AG04450 (cell line): ENCODE measurements around the gene BTF3. TPM values are rescaled to one million over a fixed set of nuclear protein-coding genes. Genes with fewer than 3 reads are reported as not detected.

Experiments
- CTCF ChIA-PET: fragments of 300-600, 350-600 bp; formaldehyde crosslinking; extraction: SDS; loops from one replicate; lab custom pipeline; 2022; ENCODE audit warnings: antibody characterized with exemption, inconsistent platforms; lab: Charles Lee
- POLR2A ChIA-PET: fragments of 350-600 bp; formaldehyde crosslinking; extraction: SDS; loops from one replicate; lab custom pipeline; 2021; ENCODE audit warnings: antibody characterized with exemption, inconsistent platforms; lab: Yijun Ruan, JAX
- DNase-seq: peaks from one replicate; pipeline ENCODE4 v3.0.0-alpha.2; 2011; ENCODE audit warnings: low read depth, low spot score
- H3K27ac ChIP-seq: one replicate; pipeline ENCODE4 v1.5.1; 2012; ENCODE audit warnings: low read depth, low read length, control low read depth
- H3K27me3 ChIP-seq: one replicate; pipeline ENCODE4 v1.6.0; 2012; ENCODE audit warnings: low read length; ENCODE audit not compliant: control insufficient read depth, insufficient read depth
- H3K4me3 ChIP-seq: 2 replicates; pipeline ENCODE4 v1.5.1; 2011; ENCODE audit warnings: mild to moderate bottlenecking, low read depth, low read length, control low read depth
- H3K9me3 ChIP-seq: 2 replicates; pipeline ENCODE4 v1.5.1; 2012; ENCODE audit warnings: low read length; ENCODE audit not compliant: control insufficient read depth, insufficient read depth
- polyA plus RNA-seq: library from polyadenylated mRNA; depleted of rRNA; stranded (reverse); fragments of >200 nt; gene quantifications from 2 replicates; pipeline ENCODE4 v1.2.3, GENCODE V29; 2011
- TF ChIP-seq, protein P1 (sequence below): IDR thresholded peaks from 2 replicates; pipeline ENCODE4 v1.5.1; 2011; ENCODE audit warnings: low read depth, low read length, control low read depth, inconsistent platforms

The BTF3 gene
- polyA plus RNA-seq, 1 experiment: 755 TPM

DNA sequence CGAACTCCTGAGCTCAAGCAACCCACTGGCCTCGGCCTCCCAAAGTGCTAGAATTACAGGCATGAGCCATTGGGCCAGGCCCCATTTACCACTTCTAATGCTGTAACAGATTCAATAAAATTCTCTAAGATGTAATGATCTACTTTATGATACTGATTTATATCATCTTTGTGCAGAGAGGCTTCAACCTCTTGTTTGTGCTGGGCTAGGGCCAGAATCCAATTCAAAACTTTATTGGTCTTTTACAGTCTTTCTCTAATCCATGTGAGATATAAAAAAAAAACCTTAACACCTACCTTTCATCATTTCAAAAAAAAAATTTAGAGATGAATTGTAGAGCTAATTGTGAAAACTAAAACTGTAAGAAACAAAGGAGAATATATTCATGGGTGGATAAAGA, 8.2 kb upstream of the BTF3 start:
- Histone ChIP-seq H3K9me3 (no peaks in the 10 kb centered on the region), H3K4me3 (no peak overlapping the region), H3K27ac (no peak overlapping the region), H3K27me3 (peaks cover 2% of the 10 kb centered on the region)
- POLR2A ChIA-PET: no interaction called here
- TF ChIP-seq, protein P1, sequence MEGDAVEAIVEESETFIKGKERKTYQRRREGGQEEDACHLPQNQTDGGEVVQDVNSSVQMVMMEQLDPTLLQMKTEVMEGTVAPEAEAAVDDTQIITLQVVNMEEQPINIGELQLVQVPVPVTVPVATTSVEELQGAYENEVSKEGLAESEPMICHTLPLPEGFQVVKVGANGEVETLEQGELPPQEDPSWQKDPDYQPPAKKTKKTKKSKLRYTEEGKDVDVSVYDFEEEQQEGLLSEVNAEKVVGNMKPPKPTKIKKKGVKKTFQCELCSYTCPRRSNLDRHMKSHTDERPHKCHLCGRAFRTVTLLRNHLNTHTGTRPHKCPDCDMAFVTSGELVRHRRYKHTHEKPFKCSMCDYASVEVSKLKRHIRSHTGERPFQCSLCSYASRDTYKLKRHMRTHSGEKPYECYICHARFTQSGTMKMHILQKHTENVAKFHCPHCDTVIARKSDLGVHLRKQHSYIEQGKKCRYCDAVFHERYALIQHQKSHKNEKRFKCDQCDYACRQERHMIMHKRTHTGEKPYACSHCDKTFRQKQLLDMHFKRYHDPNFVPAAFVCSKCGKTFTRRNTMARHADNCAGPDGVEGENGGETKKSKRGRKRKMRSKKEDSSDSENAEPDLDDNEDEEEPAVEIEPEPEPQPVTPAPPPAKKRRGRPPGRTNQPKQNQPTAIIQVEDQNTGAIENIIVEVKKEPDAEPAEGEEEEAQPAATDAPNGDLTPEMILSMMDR: no peak
- CTCF ChIA-PET: interaction anchor here (1.8 kb wide), 1 partner anchor 35 kb away, joined by 4 read pairs; no protein-coding TSS in a partner anchor
- no peak for DNase-seq

DNA sequence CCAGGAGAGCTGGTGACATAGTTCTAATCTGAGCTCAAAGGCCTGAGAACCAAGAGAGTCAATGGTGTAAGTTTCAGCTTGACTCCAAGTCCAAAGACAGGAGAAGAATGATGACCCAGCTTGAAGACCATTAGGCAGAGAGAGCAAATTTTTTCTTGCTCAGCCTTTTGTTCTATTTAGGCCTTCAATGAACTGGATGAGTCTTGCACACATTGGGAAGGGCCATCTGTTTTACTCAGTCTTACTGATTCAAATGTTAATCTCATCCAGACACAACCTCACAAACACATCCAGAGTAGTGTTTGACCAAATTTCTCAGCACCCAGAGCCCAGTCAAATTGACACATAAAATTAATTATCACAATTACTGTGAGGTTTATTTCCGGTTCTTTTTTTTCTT, 7.1 kb upstream of the BTF3 start:
- TF ChIP-seq, protein P1: no peak
- no peak for DNase-seq
- no peak overlapping the region for H3K27ac ChIP-seq
- CTCF ChIA-PET: interaction anchor here (0.9 to 1.8 kb wide), 2 partner anchors 9 to 36 kb away, joined by 3 to 4 read pairs; no protein-coding TSS in a partner anchor
- H3K4me3 ChIP-seq: no peak overlapping the region
- POLR2A ChIA-PET: no interaction called here
- H3K9me3 ChIP-seq: no peaks in the 10 kb centered on the region
- H3K27me3 ChIP-seq: peaks cover 2% of the 10 kb centered on the region

DNA sequence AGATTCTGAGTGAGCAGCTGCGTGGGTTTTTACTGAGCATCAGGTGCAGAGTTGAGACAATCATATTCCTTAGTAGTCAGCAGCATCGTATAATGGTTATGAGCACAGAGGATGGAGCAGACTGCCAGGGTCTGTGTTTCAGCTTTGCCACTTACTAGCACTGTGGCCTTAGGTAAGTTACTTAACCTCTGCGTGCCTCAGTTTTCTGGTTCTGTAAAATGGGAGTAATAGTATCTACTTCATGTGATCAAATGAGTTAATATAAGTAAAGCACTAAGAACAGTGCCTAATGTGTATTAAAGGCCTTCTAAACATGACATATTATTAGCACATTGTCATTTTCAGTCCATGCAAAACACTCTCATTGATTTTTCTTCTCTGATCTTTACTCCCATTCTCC, 4.8 kb upstream of the BTF3 start:
- CTCF ChIA-PET: no interaction called here
- H3K9me3 ChIP-seq: no peaks in the 10 kb centered on the region; the same call in 1 of the 2 replicates
- H3K27me3 ChIP-seq: no peaks in the 10 kb centered on the region
- no peak overlapping the region for H3K4me3 ChIP-seq
- DNase-seq: no peak
- no peak overlapping the region for H3K27ac ChIP-seq
- POLR2A ChIA-PET: no interaction called here
- TF ChIP-seq, protein P1: no peak

DNA sequence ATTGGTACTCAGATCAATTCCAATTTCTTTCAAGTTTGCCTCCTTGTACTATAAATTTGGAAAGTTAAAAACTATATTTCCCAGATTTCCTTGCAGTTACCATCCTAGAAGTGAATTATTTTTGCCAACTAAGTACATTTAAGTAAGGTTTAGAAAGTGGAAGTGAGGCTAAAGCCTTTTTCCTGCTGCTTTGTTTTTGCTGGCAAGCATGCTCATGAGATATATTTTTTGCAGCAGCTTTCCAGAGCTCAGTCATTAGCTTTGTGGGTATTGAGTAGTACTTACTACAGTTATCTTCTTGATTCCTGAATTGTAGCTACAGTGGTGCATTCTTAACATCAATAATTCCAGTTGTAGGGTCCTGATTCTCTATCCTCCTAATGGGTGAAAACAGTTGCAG, 3.5 kb upstream of the BTF3 start:
- H3K9me3 ChIP-seq: no peaks in the 10 kb centered on the region; the same call in 1 of the 2 replicates
- CTCF ChIA-PET: interaction anchor here (1.1 kb wide), 1 partner anchor 279 kb away, joined by 9 read pairs; no protein-coding TSS in a partner anchor
- POLR2A ChIA-PET: no interaction called here
- DNase-seq: no peak
- no peak overlapping the region for H3K4me3 ChIP-seq
- H3K27me3 ChIP-seq: no peaks in the 10 kb centered on the region
- TF ChIP-seq, protein P1: no peak
- H3K27ac ChIP-seq: no peak overlapping the region

DNA sequence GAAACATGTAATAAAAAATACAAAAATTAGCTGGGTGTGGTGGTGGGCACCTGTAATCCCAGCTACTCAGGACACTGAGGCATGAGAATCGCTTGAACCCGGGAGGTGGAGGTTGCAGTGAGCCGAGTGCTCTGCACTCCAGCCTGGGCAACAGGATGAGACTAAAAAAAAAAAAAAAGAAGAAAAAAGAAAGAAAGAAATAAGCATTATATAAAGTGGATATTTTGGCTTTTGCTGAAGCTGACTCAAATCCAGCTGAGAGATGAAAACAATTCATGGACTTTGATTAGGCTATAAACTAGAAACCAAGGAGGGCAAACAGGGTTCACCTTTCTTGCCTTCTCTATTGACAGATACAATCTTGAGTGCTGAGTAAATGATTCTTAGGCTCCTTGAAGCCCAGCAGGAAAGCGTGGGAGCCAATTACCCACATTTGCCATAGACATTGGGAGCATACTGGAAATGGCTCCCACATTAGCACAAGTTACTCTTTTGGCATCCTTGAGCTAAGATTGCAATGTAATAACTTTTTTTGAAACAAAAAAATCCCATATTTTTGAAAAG, 2.4 kb upstream of the BTF3 start:
- no peak for DNase-seq
- Histone ChIP-seq H3K27me3 (no peaks in the 10 kb centered on the region), H3K4me3 (no peak overlapping the region), H3K27ac (no peak overlapping the region), H3K9me3 (no peaks in the 10 kb centered on the region; the same call in 1 of the 2 replicates)
- CTCF ChIA-PET: interaction anchor here (0.8 to 3.0 kb wide), 10 partner anchors 9 to 280 kb away, joined by 3 to 20 read pairs (median 4); no protein-coding TSS in a partner anchor
- POLR2A ChIA-PET: no interaction called here
- TF ChIP-seq, protein P1: no peak
